ENCODE measurements around the gene PABPC1L. TPM values are rescaled to one million over a fixed set of nuclear protein-coding genes. Genes with fewer than 3 reads are reported as not detected.

The PABPC1L gene
- total and polyA plus RNA-seq, 2 of the 13 experiments (the other 11 are each of a cell fraction or from before 2014, with no cell fraction given): 30.8 to 252 TPM

DNA sequence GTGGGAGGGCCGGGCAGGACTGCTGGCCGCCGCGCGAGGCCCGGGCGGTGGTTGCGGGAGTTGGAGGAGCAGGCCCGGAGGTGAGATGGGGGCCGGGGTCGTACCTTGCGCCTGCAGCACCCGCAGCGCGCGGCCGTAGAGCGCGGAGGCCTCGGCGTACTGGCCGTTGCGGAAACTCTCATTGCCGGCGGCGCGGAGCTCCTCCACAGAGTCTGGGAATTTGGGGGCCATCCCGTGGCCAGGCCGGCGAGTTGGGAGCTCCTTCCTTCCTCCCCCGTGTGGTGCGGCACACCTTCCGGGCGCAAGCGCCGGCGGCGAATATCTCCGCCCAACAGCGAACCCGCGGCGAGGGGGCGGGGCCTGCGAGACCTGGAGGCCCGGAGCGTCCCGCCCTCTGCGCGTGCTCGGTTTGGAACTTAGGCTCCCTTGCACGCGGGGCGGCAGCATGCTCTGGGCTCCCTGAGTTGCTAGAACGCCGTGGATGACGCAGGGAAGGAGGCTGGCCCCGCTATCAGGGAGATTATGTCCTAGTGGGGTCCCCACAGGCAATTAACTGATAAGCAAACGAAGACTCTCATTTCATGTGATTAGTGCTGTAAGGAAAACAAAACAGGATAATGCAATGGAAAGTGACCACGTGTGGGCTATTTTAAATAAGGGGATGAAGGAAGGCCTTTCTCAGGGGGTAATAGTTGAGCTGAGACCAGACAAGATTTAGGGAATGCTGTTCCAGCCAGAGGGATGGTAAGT, 50.4 kb downstream of the PABPC1L start, which contains the start of gene TOMM34 (continued):
- TF ChIP-seq ZNF512B (CRISPR knock-in tag; IDR thresholded peaks at IDR 0.05; ENCODE audit: borderline replicate concordance) (0 out of 2 replicates have a peak, but pooled peaks have one; percentile 26), EHMT2 (IDR thresholded peaks at IDR 0.05; ENCODE audit: borderline replicate concordance, low read depth, low read length) (no peak), MIXL1 (CRISPR knock-in tag; IDR thresholded peaks at IDR 0.05) (peak; percentile 81), ISX (CRISPR knock-in tag; conservative IDR thresholded peaks at IDR 0.05) (peak; percentile 67; the same call in 1 of the 2 replicates), ZFAT (CRISPR knock-in tag; conservative IDR thresholded peaks at IDR 0.05) (0 out of 2 replicates have a peak, but pooled peaks have one; percentile 69), HMGA1 (CRISPR knock-in tag; conservative IDR thresholded peaks at IDR 0.05) (no peak), FLYWCH1 (CRISPR knock-in tag; IDR thresholded peaks at IDR 0.05) (peak; percentile 76; the same call in 1 of the 2 replicates), ZNF652 (CRISPR knock-in tag; IDR thresholded peaks at IDR 0.05; ENCODE audit: borderline replicate concordance, low read depth) (peak; percentile 41), ESRRA (CRISPR knock-in tag; IDR thresholded peaks at IDR 0.05; ENCODE audit: low read depth) (peak; percentile 82; the same call in 1 of the 2 replicates), SETDB1 (CRISPR knock-in tag; IDR thresholded peaks at IDR 0.05; ENCODE audit: borderline replicate concordance) (no peak; the same call in 1 of the 2 replicates), NR1H2 (CRISPR knock-in tag; IDR thresholded peaks at IDR 0.05; ENCODE audit: borderline replicate concordance, low read depth) (peak; percentile 90), GMEB2 (CRISPR knock-in tag; IDR thresholded peaks at IDR 0.05; ENCODE audit: low read depth) (peak; percentile 48; the same call in 1 of the 2 replicates), ATF7 (IDR thresholded peaks at IDR 0.05) (no peak), ATF7 (CRISPR knock-in tag; IDR thresholded peaks at IDR 0.05) (peak; percentile 81), HDAC6 (IDR thresholded peaks at IDR 0.05; ENCODE audit: low read depth, low read length) (no peak), ZNF34 (CRISPR knock-in tag; IDR thresholded peaks at IDR 0.05; ENCODE audit: borderline replicate concordance) (0 out of 2 replicates have a peak, but pooled peaks have one; percentile 66)
- TF ChIP-seq, protein P1, sequence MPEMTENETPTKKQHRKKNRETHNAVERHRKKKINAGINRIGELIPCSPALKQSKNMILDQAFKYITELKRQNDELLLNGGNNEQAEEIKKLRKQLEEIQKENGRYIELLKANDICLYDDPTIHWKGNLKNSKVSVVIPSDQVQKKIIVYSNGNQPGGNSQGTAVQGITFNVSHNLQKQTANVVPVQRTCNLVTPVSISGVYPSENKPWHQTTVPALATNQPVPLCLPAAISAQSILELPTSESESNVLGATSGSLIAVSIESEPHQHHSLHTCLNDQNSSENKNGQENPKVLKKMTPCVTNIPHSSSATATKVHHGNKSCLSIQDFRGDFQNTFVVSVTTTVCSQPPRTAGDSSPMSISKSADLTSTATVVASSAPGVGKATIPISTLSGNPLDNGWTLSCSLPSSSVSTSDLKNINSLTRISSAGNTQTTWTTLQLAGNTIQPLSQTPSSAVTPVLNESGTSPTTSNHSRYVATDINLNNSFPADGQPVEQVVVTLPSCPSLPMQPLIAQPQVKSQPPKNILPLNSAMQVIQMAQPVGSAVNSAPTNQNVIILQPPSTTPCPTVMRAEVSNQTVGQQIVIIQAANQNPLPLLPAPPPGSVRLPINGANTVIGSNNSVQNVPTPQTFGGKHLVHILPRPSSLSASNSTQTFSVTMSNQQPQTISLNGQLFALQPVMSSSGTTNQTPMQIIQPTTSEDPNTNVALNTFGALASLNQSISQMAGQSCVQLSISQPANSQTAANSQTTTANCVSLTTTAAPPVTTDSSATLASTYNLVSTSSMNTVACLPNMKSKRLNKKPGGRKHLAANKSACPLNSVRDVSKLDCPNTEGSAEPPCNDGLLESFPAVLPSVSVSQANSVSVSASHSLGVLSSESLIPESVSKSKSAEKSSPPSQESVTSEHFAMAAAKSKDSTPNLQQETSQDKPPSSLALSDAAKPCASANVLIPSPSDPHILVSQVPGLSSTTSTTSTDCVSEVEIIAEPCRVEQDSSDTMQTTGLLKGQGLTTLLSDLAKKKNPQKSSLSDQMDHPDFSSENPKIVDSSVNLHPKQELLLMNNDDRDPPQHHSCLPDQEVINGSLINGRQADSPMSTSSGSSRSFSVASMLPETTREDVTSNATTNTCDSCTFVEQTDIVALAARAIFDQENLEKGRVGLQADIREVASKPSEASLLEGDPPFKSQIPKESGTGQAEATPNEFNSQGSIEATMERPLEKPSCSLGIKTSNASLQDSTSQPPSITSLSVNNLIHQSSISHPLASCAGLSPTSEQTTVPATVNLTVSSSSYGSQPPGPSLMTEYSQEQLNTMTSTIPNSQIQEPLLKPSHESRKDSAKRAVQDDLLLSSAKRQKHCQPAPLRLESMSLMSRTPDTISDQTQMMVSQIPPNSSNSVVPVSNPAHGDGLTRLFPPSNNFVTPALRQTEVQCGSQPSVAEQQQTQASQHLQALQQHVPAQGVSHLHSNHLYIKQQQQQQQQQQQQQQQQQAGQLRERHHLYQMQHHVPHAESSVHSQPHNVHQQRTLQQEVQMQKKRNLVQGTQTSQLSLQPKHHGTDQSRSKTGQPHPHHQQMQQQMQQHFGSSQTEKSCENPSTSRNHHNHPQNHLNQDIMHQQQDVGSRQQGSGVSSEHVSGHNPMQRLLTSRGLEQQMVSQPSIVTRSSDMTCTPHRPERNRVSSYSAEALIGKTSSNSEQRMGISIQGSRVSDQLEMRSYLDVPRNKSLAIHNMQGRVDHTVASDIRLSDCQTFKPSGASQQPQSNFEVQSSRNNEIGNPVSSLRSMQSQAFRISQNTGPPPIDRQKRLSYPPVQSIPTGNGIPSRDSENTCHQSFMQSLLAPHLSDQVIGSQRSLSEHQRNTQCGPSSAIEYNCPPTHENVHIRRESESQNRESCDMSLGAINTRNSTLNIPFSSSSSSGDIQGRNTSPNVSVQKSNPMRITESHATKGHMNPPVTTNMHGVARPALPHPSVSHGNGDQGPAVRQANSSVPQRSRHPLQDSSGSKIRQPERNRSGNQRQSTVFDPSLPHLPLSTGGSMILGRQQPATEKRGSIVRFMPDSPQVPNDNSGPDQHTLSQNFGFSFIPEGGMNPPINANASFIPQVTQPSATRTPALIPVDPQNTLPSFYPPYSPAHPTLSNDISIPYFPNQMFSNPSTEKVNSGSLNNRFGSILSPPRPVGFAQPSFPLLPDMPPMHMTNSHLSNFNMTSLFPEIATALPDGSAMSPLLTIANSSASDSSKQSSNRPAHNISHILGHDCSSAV (CRISPR knock-in tag; IDR thresholded peaks at IDR 0.05; ENCODE audit: borderline replicate concordance): peak; percentile 88

Data from HepG2 (cell line).